ENCODE results near the gene CCDC85B.

DNA sequence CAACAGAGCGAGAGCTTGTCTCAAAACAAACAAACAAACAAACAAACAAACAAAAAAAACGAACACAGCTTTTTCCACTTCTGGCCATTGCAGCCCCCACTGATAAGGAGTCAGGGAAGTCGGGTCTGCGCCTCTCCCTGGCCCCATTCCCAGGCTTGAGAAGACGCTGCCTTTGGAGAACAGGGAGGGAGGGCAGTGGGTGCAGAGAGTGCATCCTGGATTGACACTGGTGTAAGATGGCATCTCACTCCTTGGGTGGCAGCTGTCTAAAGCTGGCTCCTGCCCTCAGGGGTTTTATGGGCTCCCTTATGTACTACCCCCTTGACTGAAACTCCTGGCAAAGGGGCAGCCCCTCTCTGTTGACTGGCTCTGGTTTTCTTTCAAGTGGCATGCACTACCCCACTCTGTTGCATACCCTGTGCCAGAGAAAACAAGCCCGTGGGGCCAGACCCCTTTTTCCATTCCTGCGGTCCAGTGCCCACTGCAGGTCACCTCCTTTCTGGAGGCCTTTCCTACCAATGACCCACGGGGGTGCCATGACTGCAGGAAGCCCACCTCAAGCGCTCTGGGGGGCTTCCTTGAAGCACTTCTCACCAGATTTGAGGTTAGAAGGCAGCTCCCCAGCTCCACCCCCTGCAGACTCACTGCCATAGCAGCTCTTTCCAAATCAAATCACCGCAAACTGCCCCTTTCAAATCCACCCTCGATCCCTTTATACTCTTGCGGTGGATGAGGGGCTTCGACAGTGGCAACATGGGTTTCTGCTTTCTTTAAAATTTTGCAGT lies 41.5 kb downstream of the CCDC85B start:
- no peak for TF ChIP-seq POLR2A (IDR thresholded peaks at IDR 0.05; ENCODE audit: low read depth, low read length)
- no peak for TF ChIP-seq TAF1 (IDR thresholded peaks at IDR 0.05; ENCODE audit: borderline replicate concordance, low read depth, low read length)

Measured in GM12892 (cell line).